T-cell (primary cell): ENCODE results near the gene CNP. TPM values are rescaled to one million over a fixed set of nuclear protein-coding genes. Genes with fewer than 3 reads are reported as not detected.

Source experiments
- ATAC-seq, 4 experiments: fragments of 200-7000 bp in 3 of 4; fragments of 150-1000 bp in 1 of 4; cut with Tn5 transposase; replicated peaks in 1 of 4; 1 replicate in 3 of 4; 2 replicates in 1 of 4; pipeline ENCODE4 v1.10.0; 2021; ENCODE audit warnings: moderate library complexity in 3 of 4, mild to moderate bottlenecking in 2 of 4, moderate number of reproducible peaks in 1 of 4
- CTCF ChIA-PET, 2 donors: fragments of 300-600 bp; sonication (Branson Sonifier 250); formaldehyde crosslinking; loops; one replicate each; lab custom pipeline; 2022; ENCODE audit warnings: antibody characterized with exemption in 2 of 2; lab: Charles Lee
- POLR2A ChIA-PET, 2 donors: fragments of 300-600 bp; sonication (Branson Sonifier 250); formaldehyde crosslinking; loops; one replicate each; lab custom pipeline; 2022; ENCODE audit warnings: antibody characterized with exemption in 2 of 2; lab: Charles Lee
- DNase-seq, 35 experiments: peaks; one replicate each; pipeline versions ENCODE4 v3.0.0 to v3.0.0-alpha.2; 2013 to 2023
- H3K27ac ChIP-seq: one replicate; pipeline ENCODE4 v1.5.1; 2013; ENCODE audit warnings: low read length
- H3K27me3 ChIP-seq, 2 experiments: replicated peaks in 1 of 2; 1 replicate in 1 of 2; 2 replicates in 1 of 2; pipeline versions ENCODE4 v1.6.1 to v1.7.0; 2013; ENCODE audit warnings: low read length in 1 of 2, mixed read lengths in 1 of 2; ENCODE audit not compliant: control insufficient read depth in 2 of 2, insufficient read depth in 2 of 2; ENCODE audit errors: extremely low read depth in 1 of 2
- H3K36me3 ChIP-seq, 2 donors: 1 replicate in 1 of 2; 2 replicates in 1 of 2; pipeline versions ENCODE4 v1.6.1 to v1.7.0; 2013; ENCODE audit warnings: low read length in 1 of 2; ENCODE audit not compliant: control insufficient read depth in 2 of 2, insufficient read depth in 1 of 2; ENCODE audit errors: extremely low read depth in 1 of 2
- H3K4me1 ChIP-seq, 2 experiments: 1 replicate in 1 of 2; 2 replicates in 1 of 2; pipeline versions ENCODE4 v1.6.1 to v1.7.0; 2013; ENCODE audit warnings: low read length in 2 of 2, mixed read lengths in 1 of 2; ENCODE audit not compliant: insufficient read depth in 2 of 2, control insufficient read depth in 1 of 2; ENCODE audit errors: extremely low read depth in 1 of 2
- H3K4me3 ChIP-seq, 2 donors: 1 replicate in 1 of 2; 2 replicates in 1 of 2; pipeline versions ENCODE4 v1.5.1 to v1.7.0; 2013; ENCODE audit warnings: mild to moderate bottlenecking in 2 of 2, low read length in 1 of 2, moderate library complexity in 1 of 2; ENCODE audit not compliant: control insufficient read depth in 1 of 2; ENCODE audit errors: extremely low read depth in 1 of 2
- H3K9me3 ChIP-seq: 2 replicates; pipeline ENCODE4 v1.7.0; 2013
- H3K27ac Mint-ChIP-seq, 2 donors: one replicate each; pipeline ENCODE4 v1.8.0; 2020 to 2021; ENCODE audit warnings: mild to moderate bottlenecking in 2 of 2, mixed read lengths in 2 of 2
- H3K27me3 Mint-ChIP-seq, 2 donors: one replicate each; pipeline ENCODE4 v1.8.0; 2021 to 2022; ENCODE audit warnings: mixed read lengths in 2 of 2
- H3K36me3 Mint-ChIP-seq: one replicate; pipeline ENCODE4 v1.8.0; 2021; ENCODE audit warnings: mixed read lengths
- H3K4me1 Mint-ChIP-seq, 3 donors: one replicate each; pipeline ENCODE4 v1.8.0; 2020 to 2022; ENCODE audit warnings: mixed read lengths in 3 of 3, mild to moderate bottlenecking in 1 of 3
- H3K4me3 Mint-ChIP-seq, 3 donors: one replicate each; pipeline ENCODE4 v1.8.0; 2020 to 2022; ENCODE audit warnings: mild to moderate bottlenecking in 3 of 3, mixed read lengths in 3 of 3, moderate library complexity in 3 of 3
- H3K9me3 Mint-ChIP-seq, 3 donors: one replicate each; pipeline ENCODE4 v1.8.0; 2020 to 2022; ENCODE audit warnings: mixed read lengths in 3 of 3
- WGBS: methylation state at CpG from one replicate; pipeline ENCODE4 v1.1.5; 2013; ENCODE audit warnings: missing lambda C conversion rate; ENCODE audit not compliant: insufficient coverage; 5-methylcytosine and 5-hydroxymethylcytosine counted together
- total RNA-seq, 35 experiments: library from RNA in 6 of 35; stranded (reverse) in 6 of 35; fragments of 120-200 nt in 1 of 35; gene quantifications; one replicate each; pipeline versions ENCODE4 v1.2.1 to v1.2.4 and lab custom pipeline; 2013 to 2026

CNP gene
- total RNA-seq = 10 to 100 TPM; 24.4 to 36.2 (median 34.3) TPM
- total RNA-seq (2013) = 21.6 TPM
- total RNA-seq (lab: John Stamatoyannopoulos, UW) = 22.7 to 174 (median 38.4) reads per million in 29 experiments

- peaks cover 4% of the 10 kb centered on the region for H3K36me3 Mint-ChIP-seq
- peak within 1 kb of the TSS; percentile 81 to 92 (median 83) for H3K4me3 Mint-ChIP-seq
- DNase-seq (peak; percentile 77 to 95 (median 86)), ATAC-seq (peak; percentile 83 to 90 (median 85))
- H3K4me1 Mint-ChIP-seq = peaks cover 42 to 53% (median 46%) of the 10 kb centered on the region in 3 donors
- Histone ChIP-seq H3K27me3 (peaks cover 0 to 8% of the 10 kb centered on the region in 2 experiments), H3K4me3 (peak within 1 kb of the TSS; percentile 81 to 91), H3K36me3 (peaks cover 7% of the 10 kb centered on the region in 2 donors), H3K4me1 (peaks cover 5 to 43% of the 10 kb centered on the region in 2 experiments), H3K9me3 (no peaks in the 10 kb centered on the region), H3K27ac (peak within 1 kb of the TSS; percentile 70)
- no peaks in the 10 kb centered on the region for H3K9me3 Mint-ChIP-seq
- ChIA-PET CTCF (interaction anchor here in 1 of 2 donors (0.5 to 3.6 kb wide), 6 partner anchors 36 to 1998 kb away, joined by 3 to 12 read pairs (median 6); partner anchors contain the start of genes KAT2A, NKIRAS2 and ODAD4), POLR2A (interaction anchor here (0.5 to 1.4 kb wide), 8 partner anchors 8 to 1815 kb away, joined by 3 to 15 read pairs (median 3); partner anchors contain the start of genes DHX58 (in 1 of the 2) and DNAJC7 (in 1 of the 2))
- WGBS = 0% methylated on average over 69 of the region's 71 CpGs
- no peaks in the 10 kb centered on the region for H3K27me3 Mint-ChIP-seq
- H3K27ac Mint-ChIP-seq = peak within 1 kb of the TSS; percentile 93
Observed at GRCh38 chr17:41966463-41967140, at the start of gene CNP. Gene CNP (plus strand): TSS chr17:41966795. CDS start chr17:41966885, 90 bp downstream.

- H3K36me3 ChIP-seq = peaks cover 0 to 24% of the 10 kb centered on the region in 2 donors
- peaks cover 16% of the 10 kb centered on the region for H3K36me3 Mint-ChIP-seq
- CTCF ChIA-PET = interaction anchor here (0.7 to 2.6 kb wide), 3 partner anchors 13 to 785 kb away, joined by 4 to 12 read pairs (median 5); partner anchors contain the start of gene ODAD4 (in 1 of the 2)
- POLR2A ChIA-PET = interaction anchor here in 1 of 2 donors (2.5 kb wide), 1 partner anchor 13 kb away, joined by 14 read pairs; the partner anchor contains the start of gene ODAD4
- H3K9me3 Mint-ChIP-seq = no peaks in the 10 kb centered on the region
- H3K27ac Mint-ChIP-seq = peak overlapping the region in 1 of 2 donors; percentile 39
- no peaks in the 10 kb centered on the region for H3K9me3 ChIP-seq
- peak overlapping the region; percentile 88 to 93 (median 91) for H3K4me3 Mint-ChIP-seq
- H3K4me1 ChIP-seq = peaks cover 6 to 49% of the 10 kb centered on the region in 2 experiments
- H3K4me3 ChIP-seq = no peak overlapping the region
- H3K27me3 ChIP-seq = no peaks in the 10 kb centered on the region
- H3K27me3 Mint-ChIP-seq = no peaks in the 10 kb centered on the region
- no peak overlapping the region for H3K27ac ChIP-seq
- DNase-seq (peak in 1 of 35 experiments; percentile 14), ATAC-seq (no peak)
- peaks cover 34 to 45% (median 38%) of the 10 kb centered on the region in 3 donors for H3K4me1 Mint-ChIP-seq
- 88% methylated on average over 1 of the region's 4 CpGs for WGBS
Observed at GRCh38 chr17:41917192-41917591, 49.4 kb upstream of the CNP start.

- Mint-ChIP-seq H3K4me1 (peaks cover 34 to 44% (median 38%) of the 10 kb centered on the region in 3 donors), H3K4me3 (peak overlapping the region; percentile 88 to 93 (median 91)), H3K9me3 (no peaks in the 10 kb centered on the region), H3K27ac (peak overlapping the region in 1 of 2 donors; percentile 85), H3K27me3 (no peaks in the 10 kb centered on the region), H3K36me3 (peaks cover 10% of the 10 kb centered on the region)
- WGBS = 1% methylated on average over 22 of the region's 26 CpGs
- ATAC-seq (no peak), DNase-seq (peak in 28 of 35 experiments; percentile 6 to 58 (median 22))
- Histone ChIP-seq H3K27ac (peak overlapping the region; percentile 57), H3K4me1 (peaks cover 6 to 49% of the 10 kb centered on the region in 2 experiments), H3K27me3 (no peaks in the 10 kb centered on the region), H3K4me3 (peak overlapping the region; percentile 77 to 100), H3K9me3 (no peaks in the 10 kb centered on the region), H3K36me3 (peaks cover 0 to 18% of the 10 kb centered on the region in 2 donors)
- CTCF ChIA-PET = interaction anchor here (0.7 to 2.6 kb wide), 3 partner anchors 12 to 785 kb away, joined by 4 to 12 read pairs (median 5); partner anchors contain the start of genes DNAJC7 (in 1 of the 2) and ODAD4 (in 1 of the 2)
- POLR2A ChIA-PET = interaction anchor here in 1 of 2 donors (2.5 kb wide), 1 partner anchor 13 kb away, joined by 14 read pairs; the partner anchor contains the start of gene ODAD4
Observed at GRCh38 chr17:41917679-41918313, 48.8 kb upstream of the CNP start.

- H3K4me3 Mint-ChIP-seq = peak within 1 kb of the TSS; percentile 88 to 93 (median 91)
- H3K27ac Mint-ChIP-seq = peak within 1 kb of the TSS; percentile 74 to 85
- DNase-seq = peak; percentile 85 to 96 (median 90)
- H3K27me3 ChIP-seq = no peaks in the 10 kb centered on the region
- H3K36me3 Mint-ChIP-seq = peaks cover 5% of the 10 kb centered on the region
- H3K27me3 Mint-ChIP-seq = no peaks in the 10 kb centered on the region
- ChIA-PET CTCF (interaction anchor here in 1 of 2 donors (0.6 to 2.6 kb wide), 3 partner anchors 12 to 253 kb away, joined by 3 to 12 read pairs (median 4); partner anchors contain the start of genes DNAJC7 and ODAD4), POLR2A (interaction anchor here (0.8 to 2.5 kb wide), 2 partner anchors 12 kb away, joined by 3 to 14 read pairs; partner anchors contain the start of gene ODAD4 (in 2 of the 2))
- peak within 1 kb of the TSS; percentile 77 to 100 for H3K4me3 ChIP-seq
- H3K4me1 Mint-ChIP-seq = peaks cover 34 to 39% (median 38%) of the 10 kb centered on the region in 3 donors
- no peaks in the 10 kb centered on the region for H3K9me3 ChIP-seq
- H3K27ac ChIP-seq = peak within 1 kb of the TSS; percentile 57
- peak; percentile 99 for ATAC-seq
- no peaks in the 10 kb centered on the region for H3K9me3 Mint-ChIP-seq
- peaks cover 6 to 49% of the 10 kb centered on the region in 2 experiments for H3K4me1 ChIP-seq
- WGBS = 0% methylated on average over 78 of the region's 80 CpGs
- peaks cover 0 to 10% of the 10 kb centered on the region in 2 donors for H3K36me3 ChIP-seq
Observed at GRCh38 chr17:41918314-41919164, 48.1 kb upstream of the CNP start, which contains the start of gene ACLY. Gene ACLY (minus strand): TSS chr17:41918951. CDS start chr17:41913873, 5,078 bp downstream.

- no peaks in the 10 kb centered on the region for H3K27me3 Mint-ChIP-seq
- peak overlapping the region in 1 of 2 donors; percentile 85 for H3K27ac Mint-ChIP-seq
- H3K9me3 Mint-ChIP-seq = no peaks in the 10 kb centered on the region
- peaks cover 0 to 5% of the 10 kb centered on the region in 2 donors for H3K36me3 ChIP-seq
- H3K27ac ChIP-seq = no peak overlapping the region
- peak overlapping the region; percentile 88 to 93 (median 91) for H3K4me3 Mint-ChIP-seq
- ChIA-PET POLR2A (interaction anchor here (0.8 to 2.5 kb wide), 2 partner anchors 11 kb away, joined by 3 to 14 read pairs; partner anchors contain the start of gene ODAD4 (in 2 of the 2)), CTCF (interaction anchor here in 1 of 2 donors (0.6 to 2.6 kb wide), 2 partner anchors 11 to 252 kb away, joined by 3 to 12 read pairs; partner anchors contain the start of gene ODAD4)
- H3K4me1 ChIP-seq = peaks cover 6 to 43% of the 10 kb centered on the region in 2 experiments
- ATAC-seq = peak in 1 of 4 experiments; percentile 3
- H3K27me3 ChIP-seq = no peaks in the 10 kb centered on the region
- H3K4me1 Mint-ChIP-seq = peaks cover 29 to 32% (median 30%) of the 10 kb centered on the region in 3 donors
- H3K36me3 Mint-ChIP-seq = no peaks in the 10 kb centered on the region
- peak overlapping the region; percentile 77 to 100 for H3K4me3 ChIP-seq
- no peaks in the 10 kb centered on the region for H3K9me3 ChIP-seq
- 8% methylated on average over 22 of the region's 33 CpGs for WGBS
- DNase-seq = peak in 1 of 35 experiments; percentile 3
Observed at GRCh38 chr17:41919165-41919817, 47.3 kb upstream of the CNP start.
